HG03139 (cell line): ENCODE data around the gene TSC2.
A peak's percentile ranks its signal among the peaks of the same experiment; 100 is the strongest.

Experiments
- ATAC-seq: cut with Tn5 transposase; IDR thresholded peaks from one replicate; pipeline ENCODE4 v1.9.1; 2021; ENCODE audit not compliant: unreplicated experiment

The TSC2 gene

GRCh38 chr16:2047330-2048115, at the start of gene TSC2, which contains the start of gene NTHL1:
TSS of gene TSC2 (plus strand) at chr16:2047985. CDS start at chr16:2048616, 631 bp downstream.
TSS of gene NTHL1 (minus strand) at chr16:2047834. CDS start at chr16:2047823, 11 bp downstream.
- peak; percentile 91 for ATAC-seq

DNA sequence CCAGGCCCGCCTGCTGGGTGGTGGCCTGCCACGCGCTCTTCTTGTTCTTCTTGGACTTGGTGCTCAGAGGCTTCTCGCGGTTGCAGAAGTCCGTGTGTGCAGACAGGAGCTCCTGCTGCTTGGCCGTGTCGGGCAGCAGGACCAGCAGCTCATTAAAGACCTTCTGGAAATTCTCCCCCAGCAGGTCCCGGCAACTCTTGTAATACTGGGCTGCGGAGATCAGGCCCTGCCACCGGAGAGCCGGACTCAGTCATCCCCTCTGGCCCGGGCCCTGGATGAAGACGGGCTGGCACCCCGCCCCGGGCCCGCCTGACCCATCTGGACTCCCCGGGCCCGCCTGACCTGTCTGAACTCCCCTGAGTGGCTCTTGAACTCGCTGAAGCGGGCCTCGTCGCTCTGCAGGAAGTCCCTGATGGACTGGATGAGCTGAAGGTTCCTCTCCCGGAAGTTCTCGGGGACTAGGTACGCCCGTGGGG, 49.4 kb upstream of the TSC2 start:
- ATAC-seq: no peak

DNA sequence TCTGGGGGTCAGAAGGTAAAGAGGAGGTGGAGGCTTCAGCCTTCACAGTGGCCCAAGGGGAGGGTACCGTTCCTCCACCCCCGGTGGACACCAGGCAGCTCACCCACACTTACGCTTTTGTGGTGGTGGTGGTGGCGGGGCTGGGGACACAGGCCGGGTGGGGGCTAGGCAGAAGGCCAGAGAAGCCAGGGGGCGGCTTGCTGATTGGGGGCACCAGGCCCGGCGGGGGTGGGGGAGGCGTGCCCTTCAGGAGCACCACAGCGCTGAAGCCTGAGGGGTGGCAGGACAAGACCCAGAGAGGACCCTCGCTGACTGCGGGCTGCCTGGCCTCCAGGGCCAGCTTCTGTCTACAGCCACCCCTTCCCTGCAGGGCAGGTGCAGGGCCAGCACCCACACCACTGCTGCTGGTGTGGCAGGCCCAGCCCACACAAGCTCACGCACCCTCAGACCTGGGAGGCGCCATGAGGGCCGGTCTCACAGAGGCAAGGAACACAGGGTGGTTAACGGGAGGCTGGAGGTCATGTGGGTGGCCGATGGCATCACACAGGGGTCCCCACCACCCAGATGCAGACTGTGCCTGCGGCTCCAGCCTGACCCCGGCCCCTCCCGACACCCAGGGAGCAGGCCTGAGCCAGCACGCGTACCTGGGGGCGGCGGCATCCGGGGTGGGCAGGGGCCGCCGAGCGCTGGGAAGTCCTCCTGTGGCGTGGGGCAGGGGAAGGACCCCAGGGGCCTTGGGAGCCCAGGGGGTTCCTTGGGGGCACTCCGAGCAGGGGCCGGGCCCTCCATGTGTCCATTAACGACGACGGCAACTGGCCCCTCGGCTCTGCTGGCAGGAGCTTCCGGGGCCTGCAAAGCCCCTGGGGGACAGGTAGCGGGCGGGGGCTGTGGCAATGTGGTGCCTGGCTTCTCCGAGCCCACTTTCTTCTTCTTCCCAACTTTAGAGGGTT, 48.7 kb upstream of the TSC2 start:
- ATAC-seq: no peak

DNA sequence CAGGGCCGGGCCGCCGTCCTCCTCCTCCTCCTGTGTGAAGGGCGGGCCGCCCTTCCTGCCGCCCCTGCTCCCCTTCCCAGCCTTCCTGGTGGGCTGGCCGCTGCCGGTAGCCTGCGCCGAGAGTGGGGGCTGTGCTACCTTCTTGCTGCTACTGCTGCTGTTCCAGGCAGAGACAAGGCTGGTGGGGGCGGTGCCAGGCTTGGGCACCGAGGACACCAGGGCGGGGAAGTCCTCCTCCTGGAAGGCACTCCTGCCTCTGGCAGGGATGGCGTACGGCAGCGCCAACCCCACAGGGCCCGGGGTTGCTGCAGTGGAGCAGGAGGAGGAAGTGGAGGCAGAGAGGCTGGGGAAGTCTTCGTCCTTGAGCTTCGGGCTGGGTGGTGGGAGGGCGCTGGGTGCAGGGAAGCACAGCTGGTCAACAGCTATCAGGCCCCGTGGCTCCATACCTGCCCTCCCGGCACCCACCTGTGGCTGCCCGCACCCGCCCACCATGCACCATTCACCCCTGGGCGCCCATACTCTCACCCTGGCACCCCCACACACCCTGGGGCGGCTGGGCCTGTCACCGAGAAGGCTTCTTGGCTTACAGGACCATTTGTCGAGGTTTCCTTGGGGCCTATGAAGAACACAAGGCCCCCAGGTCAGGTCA, 47.8 kb upstream of the TSC2 start:
- no peak for ATAC-seq

DNA sequence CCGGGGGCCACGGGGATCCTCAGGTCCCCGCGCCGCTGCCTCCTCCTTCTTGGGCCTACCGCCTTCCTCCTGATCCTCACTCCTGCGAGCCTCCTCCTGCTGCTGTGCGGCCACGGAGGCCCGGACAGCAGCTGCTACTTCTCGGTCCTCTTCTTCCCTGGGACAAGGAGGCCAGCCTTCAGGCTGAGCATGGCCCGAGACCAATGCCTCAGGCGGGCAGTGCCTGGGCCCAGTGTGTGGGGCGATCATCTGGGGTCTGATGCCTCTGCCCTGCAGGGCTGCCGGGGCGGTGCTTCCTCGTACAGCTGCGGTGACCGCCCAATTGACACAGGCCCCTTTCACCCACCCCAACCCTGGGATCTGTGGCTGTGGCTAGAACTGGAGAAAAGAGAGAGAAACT, 46.8 kb upstream of the TSC2 start:
- ATAC-seq: no peak

DNA sequence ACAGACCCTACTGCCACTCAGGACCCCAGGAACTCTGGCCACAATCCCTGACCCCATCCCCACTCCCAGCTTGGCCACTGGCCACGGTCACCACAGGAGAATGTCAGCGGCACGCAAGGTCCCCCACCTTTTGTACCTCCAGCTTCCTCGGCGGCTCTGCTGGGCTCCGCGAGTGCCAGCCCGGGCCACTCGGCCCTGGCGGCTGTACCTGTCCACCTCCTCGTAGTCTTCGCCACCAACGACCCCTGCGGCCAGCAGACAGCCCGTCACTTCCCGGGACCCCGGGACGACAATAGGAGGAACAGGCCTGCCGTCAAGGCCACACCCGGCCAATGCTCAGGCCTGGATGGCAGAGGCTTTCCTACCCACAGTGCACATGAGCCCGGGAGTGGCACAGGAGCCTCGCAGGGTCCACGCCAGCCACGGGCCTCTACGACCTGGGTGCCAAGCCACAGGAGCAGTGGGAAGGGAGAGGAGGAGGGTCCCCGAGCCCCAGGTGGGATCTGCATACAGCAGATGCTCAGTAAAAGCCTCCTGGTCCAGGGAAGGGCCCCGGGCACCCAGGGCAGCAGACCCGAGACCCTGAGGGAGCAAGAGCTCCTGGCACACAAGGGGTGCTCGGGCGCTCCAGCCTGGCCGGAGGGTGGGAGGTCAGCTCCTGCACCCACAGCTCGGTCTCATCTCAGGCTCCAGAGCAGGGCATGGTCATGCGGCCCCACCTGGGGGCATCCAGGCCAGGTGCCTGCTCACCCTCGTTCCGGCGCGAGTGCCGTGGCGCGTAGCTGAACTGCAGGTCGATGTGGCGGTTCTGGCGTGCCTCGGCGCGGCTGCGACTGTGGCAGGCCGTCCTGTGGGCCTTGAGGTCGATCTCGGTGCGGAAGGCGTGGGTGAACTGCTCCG, 46.1 kb upstream of the TSC2 start:
- ATAC-seq: no peak

DNA sequence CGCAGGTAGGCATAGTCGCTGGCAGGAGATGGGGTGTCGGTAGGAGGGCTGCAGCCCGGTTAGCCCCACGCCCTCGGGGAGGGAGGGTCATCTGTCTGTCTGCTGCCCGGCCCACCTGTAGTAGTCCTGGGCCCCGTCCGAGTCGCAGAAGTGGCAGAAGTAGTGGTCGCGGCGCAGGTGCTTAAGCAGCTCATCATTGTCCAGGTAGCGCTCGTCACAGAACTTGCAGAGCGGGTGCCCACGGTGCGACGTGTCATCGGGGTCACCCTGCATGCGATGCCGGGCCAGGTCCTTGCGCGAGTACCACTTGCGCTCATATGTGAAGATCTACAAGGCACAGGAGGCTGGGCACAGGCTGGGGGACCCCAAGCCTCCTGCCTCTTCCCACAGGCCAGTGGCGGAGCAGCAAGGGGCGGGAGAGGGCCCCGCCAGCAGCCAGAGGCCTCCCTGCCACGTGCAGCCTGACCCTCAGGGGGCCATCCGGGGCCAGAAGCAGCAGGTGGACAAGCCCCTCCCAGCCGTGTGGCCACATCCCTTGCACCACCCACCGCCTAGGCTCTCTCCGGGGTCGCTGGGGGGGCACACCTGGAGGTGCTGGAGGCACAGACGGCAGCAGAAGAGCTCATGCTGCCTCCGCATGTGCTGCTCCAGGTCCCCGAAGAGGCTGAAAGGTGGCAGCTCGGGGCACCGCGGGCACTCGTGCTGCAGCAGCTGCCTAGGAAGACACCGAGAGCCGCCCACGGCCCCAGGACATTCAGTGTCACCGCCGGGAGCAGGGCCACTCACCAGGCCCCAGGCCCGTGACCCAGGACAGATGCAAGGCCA, 45.2 kb upstream of the TSC2 start:
- no peak for ATAC-seq

- ATAC-seq: no peak
Measured at GRCh38 chr16:2003231-2003826, 44.5 kb upstream of the TSC2 start.

GRCh38 chr16:2003827-2004641, 43.8 kb upstream of the TSC2 start:
- no peak for ATAC-seq

DNA sequence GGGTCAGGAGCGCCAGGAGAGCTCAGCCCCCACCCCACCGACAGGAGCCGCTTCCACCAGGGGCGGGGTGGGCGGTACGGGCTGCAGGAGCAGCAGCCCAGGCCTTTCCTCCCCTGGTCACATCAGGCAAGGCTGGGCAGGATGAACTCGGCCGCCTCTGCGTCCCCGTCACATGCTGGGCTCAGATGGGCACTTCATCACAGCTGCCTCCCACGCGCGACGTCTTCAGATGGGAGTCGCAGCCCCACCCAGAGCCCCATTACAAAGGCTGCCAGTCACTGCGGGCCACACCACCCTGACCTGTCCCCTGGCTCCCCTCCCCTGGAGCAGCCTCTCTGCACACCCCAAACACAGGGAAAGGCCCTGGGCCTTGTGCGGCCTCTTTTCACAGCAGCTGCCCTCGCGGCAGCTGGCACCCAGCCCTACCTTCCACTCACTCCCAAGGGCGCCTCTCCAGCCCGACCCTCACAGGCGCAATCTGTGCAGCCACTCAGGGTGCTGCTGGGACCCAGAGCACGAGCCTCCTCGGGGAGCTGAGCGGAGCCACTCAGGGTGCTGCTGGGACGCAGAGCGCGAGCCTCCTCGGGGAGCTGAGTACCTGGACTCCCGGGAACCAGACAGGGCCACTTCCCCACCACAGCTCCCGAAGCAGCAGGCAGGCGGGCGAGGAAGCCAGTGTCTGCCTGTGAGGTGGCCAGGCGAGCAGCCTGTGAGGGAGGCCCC, 42.8 kb upstream of the TSC2 start:
- ATAC-seq: no peak

DNA sequence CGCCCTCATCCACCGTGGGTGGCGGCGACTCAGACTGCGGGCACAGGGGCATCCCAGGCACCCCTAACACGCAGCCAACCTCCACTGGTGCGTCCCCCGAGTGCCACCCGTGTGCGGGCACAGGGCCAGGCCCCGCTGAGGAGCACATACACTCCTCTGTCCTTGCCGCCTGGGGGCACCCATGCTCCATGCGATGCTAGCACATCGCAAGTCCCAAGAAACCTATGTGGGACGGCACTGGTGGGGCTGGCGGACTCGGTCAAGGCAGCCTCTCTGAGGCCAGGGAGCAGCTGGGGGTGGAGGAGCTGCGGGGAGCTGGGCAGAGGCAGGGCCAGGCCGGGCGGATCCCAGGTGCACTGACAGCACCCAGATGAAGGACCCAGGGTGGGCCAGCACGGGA, 42.1 kb upstream of the TSC2 start:
- no peak for ATAC-seq

GRCh38 chr16:2006317-2006716, 41.5 kb upstream of the TSC2 start:
- no peak for ATAC-seq

- ATAC-seq: no peak
Measured at GRCh38 chr16:2007081-2007836, 40.5 kb upstream of the TSC2 start.

- ATAC-seq: no peak
Measured at GRCh38 chr16:2008009-2008526, 39.7 kb upstream of the TSC2 start.

DNA sequence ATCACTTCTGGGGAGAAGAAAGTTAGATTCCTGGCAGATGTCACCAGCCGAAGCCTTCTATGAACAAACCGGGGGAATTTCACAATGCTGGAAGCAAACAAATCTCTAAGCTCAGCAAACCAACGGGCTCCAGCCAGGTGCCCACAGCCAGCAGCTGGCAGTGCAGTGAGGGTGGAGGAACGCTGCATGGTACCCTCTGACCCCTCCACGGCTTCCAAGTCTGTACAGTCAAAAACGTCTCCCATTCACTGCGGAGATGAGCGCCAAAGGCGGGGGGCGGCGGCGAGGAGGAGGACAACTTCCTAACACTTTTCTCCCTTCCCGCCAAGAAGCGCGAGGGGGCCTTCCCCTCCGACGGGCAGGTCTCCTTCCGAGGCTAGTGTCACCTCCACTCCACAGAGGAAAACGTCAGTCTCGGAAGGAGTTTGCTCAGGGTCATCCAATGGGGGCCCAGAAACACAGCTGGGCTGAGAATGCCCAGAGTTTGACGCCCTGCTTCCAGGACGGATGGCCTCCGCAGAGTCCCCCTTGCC, 39.1 kb upstream of the TSC2 start:
- ATAC-seq: no peak

DNA sequence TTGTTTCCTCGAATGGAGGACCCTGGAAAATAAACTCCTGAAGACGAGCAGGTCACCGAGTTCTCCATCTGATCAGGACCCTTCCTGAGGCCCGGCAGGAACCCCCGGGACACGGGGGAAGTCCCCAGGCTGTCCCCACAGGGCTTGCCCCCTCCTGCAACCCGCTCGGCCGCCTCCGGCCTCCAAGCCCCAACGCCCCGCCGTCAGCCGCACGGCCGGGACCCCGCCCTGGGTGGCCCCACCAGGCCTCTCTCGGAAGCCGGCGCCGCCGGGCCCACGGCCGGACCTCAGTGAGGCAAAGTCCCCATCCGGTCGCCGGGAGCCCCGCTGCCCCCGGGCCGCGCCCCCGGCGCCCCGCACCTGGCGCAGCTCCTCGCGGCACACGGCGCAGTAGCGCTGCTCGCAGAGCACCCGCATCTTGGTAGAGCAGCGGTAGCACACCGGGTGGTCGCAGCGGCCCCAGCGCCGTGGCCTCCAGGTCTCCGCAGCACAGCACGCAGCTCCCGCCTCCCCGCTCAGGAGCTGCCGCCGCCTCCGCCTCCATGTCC, 38.5 kb upstream of the TSC2 start:
- peak; percentile 23 for ATAC-seq
